DOHH2 (cell line): Measurements from ENCODE around the gene HLCS.

ENCODE experiments used
- EZH2phosphoT487 ChIP-seq: fragments of 200-600 bp; sonication (generic); IDR thresholded peaks from 2 replicates; pipeline ENCODE4 v1.6.1; 2017; ENCODE audit warnings: borderline replicate concordance, mild to moderate bottlenecking, antibody characterized with exemption, low read length, moderate library complexity, mixed read lengths
- TF ChIP-seq, protein P1 (sequence below): fragments of 200-600 bp; sonication (generic); IDR thresholded peaks from one replicate; pipeline ENCODE4 v1.5.1; 2014; ENCODE audit warnings: antibody characterized with exemption, mild to moderate bottlenecking, low read depth, low read length; ENCODE audit not compliant: poor library complexity, severe bottlenecking

- TF ChIP-seq, protein P1, sequence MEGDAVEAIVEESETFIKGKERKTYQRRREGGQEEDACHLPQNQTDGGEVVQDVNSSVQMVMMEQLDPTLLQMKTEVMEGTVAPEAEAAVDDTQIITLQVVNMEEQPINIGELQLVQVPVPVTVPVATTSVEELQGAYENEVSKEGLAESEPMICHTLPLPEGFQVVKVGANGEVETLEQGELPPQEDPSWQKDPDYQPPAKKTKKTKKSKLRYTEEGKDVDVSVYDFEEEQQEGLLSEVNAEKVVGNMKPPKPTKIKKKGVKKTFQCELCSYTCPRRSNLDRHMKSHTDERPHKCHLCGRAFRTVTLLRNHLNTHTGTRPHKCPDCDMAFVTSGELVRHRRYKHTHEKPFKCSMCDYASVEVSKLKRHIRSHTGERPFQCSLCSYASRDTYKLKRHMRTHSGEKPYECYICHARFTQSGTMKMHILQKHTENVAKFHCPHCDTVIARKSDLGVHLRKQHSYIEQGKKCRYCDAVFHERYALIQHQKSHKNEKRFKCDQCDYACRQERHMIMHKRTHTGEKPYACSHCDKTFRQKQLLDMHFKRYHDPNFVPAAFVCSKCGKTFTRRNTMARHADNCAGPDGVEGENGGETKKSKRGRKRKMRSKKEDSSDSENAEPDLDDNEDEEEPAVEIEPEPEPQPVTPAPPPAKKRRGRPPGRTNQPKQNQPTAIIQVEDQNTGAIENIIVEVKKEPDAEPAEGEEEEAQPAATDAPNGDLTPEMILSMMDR: no peak
- TF ChIP-seq EZH2phosphoT487: no peak
These were observed 10.7 kb downstream of the HLCS start for GRCh38 chr21:36955783-36956182.
